Measurements from ENCODE around the gene GSAP.
A peak's percentile ranks its signal among the peaks of the same experiment; 100 is the strongest.
"Not testable (repeated sequence)": the region's sequence is repeated elsewhere in the genome, so short reads cannot be mapped to it uniquely, and the experiment has no call there.

GSAP gene

DNA sequence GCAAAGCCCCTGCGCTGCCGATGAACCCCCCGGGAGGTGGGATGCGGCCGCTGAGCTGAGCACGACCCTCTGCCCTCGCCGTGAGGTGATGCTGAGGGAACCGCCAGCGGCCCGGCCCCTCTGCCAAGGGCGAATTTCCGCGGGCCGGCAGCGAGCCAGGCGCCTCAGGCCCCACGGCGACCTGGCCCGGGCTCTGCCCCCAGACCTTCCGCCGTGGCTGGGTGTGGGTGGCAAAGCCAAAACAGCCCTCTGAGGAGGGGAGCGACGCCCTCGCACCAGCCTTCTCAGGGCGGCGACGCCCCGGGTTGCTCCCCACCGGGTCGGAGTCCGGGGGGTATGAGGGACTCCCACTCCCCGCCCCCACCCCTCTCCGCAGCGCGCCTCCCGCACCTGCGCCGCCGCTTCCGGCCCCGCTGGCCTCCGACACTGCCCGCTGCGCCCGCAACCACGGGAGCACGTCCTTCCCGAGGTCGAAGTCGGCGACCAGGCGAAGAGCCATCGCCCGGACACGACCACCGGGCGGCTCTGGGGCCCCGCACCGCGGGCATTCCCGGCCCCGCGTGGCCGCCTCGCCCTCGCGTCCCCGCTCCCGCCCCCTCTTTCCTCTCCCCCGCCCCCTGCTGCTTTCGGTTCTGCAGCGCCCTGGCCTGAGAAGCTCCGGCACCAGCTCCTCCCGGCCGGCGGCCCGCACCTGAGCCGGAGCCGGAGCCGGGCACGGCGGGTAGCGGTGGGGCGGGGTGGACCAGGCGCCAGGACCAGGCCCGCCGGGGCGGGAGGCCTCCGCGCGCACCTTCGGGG lies at the start of gene GSAP:
GSAP (minus strand) TSS at position 527 of the 798 bp plus-strand sequence; CDS start at position 499, 28 bp downstream.
- DNase-seq, result peak; percentile 26

GRCh38 chr7:77465256-77465655 lies 49.1 kb upstream of the GSAP start:
- no peak for DNase-seq

- no peak for DNase-seq
Measured at GRCh38 chr7:77464589-77464988, 48.4 kb upstream of the GSAP start.

GRCh38 chr7:77463632-77464031 lies 47.5 kb upstream of the GSAP start:
- not testable (repeated sequence) for DNase-seq

- no peak for DNase-seq
Measured at GRCh38 chr7:77461842-77462241, 45.7 kb upstream of the GSAP start.

GRCh38 chr7:77461246-77461645 lies 45.1 kb upstream of the GSAP start:
- no peak for DNase-seq

DNA sequence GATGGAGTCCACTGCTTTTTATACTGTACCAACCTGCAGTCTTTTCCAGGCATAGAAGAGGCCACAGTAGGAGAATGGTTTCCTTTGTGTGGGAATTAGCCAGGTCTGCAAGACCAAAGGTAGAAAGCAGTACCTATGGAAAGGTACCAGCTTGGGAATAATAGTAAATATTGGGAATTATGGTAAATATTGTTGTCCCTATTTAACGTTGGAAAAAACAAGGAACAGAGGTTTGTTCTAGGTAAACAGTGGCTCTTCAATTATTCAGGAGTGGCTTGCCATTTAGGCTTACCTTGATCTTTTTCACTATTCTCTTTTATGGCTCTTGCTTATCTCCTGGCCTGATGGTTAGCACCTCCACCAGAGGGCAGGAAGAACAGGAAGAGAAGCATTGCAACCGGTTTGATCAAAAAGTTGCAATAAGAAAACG lies 43.9 kb upstream of the GSAP start:
- DNase-seq, result peak; percentile 30

DNA sequence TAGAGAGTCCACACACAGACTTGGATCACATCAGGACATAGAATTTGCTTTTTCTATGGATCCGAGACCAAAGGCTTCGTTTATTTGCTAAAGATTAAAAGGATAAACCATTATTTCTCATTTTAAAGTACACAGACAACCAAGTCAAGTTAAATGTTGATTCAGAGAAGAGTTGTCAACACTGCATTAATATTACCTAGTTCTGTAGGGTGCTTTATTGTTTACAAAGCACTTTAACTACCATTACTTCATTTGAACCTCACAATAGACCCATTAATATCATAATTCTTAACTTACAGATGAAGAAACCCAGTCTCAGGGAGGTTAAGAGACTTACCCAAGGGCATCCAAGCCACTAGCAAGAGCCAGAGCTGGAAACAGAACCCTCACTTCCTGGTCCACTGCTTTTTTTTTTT lies 43.2 kb upstream of the GSAP start:
- no peak for DNase-seq

GRCh38 chr7:77458786-77459185 lies 42.6 kb upstream of the GSAP start:
- no peak for DNase-seq

GRCh38 chr7:77457779-77458178 lies 41.6 kb upstream of the GSAP start:
- DNase-seq, result no peak

DNA sequence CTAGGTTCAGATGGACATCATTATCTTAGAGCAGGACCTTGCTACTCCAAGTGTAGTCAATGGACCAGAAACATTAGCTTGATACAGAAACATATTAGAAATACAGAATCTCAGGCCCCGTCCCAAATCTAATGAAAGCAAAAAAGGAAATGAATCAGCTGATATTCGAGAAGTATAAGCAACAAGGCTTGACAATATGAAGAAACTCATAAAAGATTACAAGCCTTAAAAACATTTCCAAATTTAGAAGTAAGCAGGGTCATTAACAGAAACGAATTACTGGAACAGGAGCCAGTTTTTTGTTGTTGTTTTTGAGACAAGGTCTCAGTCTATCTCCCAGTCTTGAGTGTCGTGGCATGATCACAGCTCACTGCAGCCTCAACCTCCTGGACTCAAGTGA lies 40.5 kb upstream of the GSAP start:
- no peak for DNase-seq

DNA sequence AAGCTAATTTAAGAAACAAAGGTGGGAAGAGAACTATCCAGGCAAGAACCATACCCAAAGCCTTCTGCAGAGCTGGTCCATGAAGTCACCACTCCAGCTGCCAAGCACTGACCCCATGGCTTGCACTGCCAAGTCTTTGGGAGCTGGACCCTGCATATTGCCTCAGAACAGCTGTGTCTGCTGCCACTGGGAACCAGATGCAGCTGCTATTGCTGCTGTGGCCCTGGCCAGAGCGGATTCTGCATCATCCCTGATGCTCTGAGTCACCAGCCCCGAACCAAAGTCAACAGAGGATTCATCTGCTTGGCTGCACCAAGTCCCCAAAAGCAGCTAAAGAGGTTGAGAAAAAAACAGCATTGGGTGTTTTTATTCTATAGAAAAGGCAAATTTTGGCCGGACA lies 39.2 kb upstream of the GSAP start:
- DNase-seq, result no peak

- DNase-seq, result no peak
Measured at GRCh38 chr7:77454802-77455201, 38.7 kb upstream of the GSAP start.

DNA sequence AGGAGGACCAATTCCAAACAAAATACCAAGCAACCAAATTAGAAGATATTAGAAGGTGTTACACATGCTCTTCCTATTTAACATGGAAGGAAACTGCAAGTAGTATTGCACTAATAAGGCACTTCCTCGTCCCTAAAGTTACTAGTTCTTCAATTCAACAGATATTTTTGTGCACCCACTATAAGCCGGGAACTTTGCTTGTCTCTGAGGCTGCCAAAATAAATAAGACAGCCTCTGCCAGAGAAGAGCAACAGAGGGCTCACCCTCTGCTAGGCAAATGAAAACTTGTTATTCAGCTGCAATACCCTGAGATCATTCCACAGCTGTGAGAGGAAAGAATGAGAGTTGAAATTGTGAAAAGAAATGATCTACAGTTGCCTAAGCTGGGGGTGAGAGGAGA lies 37.4 kb upstream of the GSAP start:
- no peak for DNase-seq

- not testable (repeated sequence) for DNase-seq
Measured at GRCh38 chr7:77451950-77452349, 35.8 kb upstream of the GSAP start.

DNA sequence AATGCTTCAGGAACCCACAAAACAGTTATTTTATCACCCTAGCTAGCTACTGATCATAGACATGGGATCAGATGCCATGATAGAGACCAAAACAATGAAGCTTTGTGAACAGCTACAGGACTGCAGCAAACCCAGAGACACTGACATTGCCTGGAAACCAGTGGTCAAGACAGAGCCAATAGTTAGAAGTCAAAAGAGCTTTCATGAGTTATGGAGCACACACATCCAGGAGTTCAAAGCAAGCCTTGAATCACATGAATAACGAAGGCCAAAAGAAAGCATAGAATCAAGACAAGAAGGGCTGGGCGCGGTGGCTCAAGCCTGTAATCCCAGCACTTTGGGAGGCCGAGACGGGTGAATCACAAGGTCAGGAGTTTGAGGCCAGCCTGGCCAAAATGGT lies 34.5 kb upstream of the GSAP start:
- DNase-seq, result no peak

GRCh38 chr7:77450054-77450453 lies 33.9 kb upstream of the GSAP start:
- DNase-seq, result no peak

- no peak for DNase-seq
Measured at GRCh38 chr7:77447616-77448015, 31.5 kb upstream of the GSAP start.

DNA sequence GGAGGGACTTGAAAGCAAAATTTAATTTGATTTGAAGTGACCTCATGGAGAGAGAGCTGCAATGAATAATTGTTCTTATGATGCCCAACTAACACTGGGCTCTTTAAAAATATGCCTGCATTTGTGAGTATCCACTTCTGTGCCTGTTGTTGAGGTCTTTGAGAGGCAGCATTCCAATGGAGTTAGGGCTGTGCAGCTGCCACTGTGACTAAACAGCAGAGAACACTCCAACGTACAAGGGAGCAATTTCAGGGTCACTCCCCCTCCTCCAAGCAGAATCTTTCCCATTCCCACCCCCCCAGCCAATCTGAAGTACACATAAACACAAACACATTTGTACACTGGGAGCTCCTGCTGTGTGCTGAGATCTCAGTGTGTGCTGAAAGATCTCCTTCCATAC lies 28.0 kb upstream of the GSAP start:
- no peak for DNase-seq

DNA sequence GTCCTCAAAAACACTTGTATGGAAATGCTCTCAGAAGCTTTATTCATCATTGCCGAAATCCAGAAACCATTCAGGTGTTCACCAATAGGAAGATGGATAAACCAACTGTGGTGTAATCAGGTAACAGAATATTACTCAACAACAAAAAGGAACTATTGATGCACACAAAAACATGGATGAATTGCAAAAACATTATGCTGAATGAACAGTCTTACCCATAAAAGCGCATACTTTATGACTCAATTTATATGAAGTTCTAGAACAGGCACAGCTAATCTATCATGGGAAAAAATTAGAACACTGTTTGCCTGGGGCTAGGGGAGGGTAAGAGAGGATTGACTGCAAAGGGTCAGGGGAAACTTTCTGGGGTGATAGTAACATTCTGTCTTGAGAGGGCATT lies 26.9 kb upstream of the GSAP start:
- DNase-seq, result no peak

DNA sequence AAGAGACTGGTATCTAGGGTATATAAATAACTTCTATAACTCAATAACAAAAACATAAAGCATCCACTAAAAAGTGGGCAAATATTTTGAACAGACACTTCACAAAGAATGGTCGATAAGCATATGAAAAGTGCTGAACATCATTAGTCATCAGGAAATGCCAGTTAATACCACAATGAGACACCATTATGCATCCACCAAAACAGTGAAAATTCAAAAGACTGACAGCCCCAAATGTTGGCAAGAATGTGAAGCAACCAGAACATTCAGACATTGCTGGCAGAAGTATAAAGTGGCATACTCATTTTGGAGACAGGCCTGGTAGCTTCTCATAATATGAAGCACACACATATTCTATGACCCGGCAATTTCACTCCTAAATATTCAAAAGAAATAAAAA lies 26.5 kb upstream of the GSAP start:
- DNase-seq, result no peak

DNA sequence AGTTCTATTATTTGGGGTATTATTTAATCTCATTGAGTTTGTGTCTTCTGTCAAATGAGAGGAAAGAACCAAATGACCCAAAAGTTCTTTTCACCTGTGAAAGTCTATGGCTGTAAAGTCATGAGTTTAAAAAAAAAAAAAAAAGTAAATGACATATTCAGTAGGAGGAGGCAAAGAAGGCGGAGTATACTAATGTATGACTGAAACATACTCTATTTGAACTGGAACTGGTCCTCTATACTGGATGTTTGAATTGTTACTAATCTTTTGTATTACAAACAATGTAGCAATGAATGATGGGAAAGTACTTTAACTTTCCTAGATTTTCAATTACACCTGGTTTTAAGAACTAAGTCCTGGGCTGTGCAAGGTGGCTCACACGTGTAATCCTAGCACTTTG lies 24.9 kb upstream of the GSAP start:
- DNase-seq, result no peak

DNA sequence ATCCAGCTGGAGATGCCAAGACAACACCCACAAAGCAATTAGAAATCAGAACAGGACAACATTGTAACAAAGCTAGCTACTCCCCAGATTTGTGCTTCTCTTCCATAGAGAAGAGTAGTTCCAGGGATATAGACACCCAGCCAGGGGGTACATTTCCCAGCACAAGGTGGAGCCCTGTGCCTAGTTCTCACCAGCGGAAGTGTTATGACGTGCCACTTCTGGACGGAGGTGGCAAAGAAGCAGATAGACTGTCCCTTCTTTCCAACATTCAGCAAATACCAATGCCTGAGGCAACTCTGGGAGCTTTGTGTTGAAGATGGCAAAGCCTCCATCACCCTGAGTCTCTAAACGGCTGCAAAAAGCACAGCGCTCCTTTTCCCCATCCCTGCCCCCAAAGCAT lies 23.4 kb upstream of the GSAP start:
- DNase-seq, result peak; percentile 10

GRCh38 chr7:77438131-77438530 lies 22.0 kb upstream of the GSAP start:
- peak; percentile 85 for DNase-seq
